Measurements from ENCODE around the gene CENPP. TPM values are rescaled to one million over a fixed set of nuclear protein-coding genes. Genes with fewer than 3 reads are reported as not detected.

Gene CENPP
- total RNA-seq, 1 experiment from 2014 or later, result 7.2 TPM

DNA sequence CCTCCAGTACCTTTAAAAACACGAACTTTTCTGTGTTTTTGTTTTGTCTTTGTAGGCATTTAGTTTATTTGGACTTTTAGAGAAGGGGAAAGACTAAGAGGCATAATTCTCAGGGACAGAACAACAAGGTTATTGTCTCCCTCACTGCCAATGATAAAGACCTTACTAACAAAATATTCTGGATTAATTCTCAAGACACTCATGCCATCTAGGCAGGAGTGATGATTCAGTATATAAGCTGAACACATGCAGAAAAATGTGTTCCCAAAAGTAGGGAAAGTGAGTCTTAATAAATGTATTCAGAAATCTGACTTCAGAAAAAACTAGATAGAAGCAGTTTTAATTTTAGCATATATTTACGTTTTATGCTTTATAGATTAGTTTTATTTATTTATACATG lies 173.9 kb downstream of the CENPP start:
- Mint-ChIP-seq H3K27me3 (ENCODE audit: unreplicated experiment) (no peaks in the 10 kb centered on the region), H3K4me3 (ENCODE audit: low read depth, unreplicated experiment) (no peak overlapping the region), H3K4me1 (ENCODE audit: low read depth, unreplicated experiment) (no peaks in the 10 kb centered on the region), H3K9me3 (ENCODE audit: low read depth, unreplicated experiment) (no peaks in the 10 kb centered on the region), H3K27ac (ENCODE audit: unreplicated experiment) (no peak overlapping the region), H3K36me3 (ENCODE audit: insufficient read depth, unreplicated experiment) (no peaks in the 10 kb centered on the region)
- TF ChIP-seq, protein P1, sequence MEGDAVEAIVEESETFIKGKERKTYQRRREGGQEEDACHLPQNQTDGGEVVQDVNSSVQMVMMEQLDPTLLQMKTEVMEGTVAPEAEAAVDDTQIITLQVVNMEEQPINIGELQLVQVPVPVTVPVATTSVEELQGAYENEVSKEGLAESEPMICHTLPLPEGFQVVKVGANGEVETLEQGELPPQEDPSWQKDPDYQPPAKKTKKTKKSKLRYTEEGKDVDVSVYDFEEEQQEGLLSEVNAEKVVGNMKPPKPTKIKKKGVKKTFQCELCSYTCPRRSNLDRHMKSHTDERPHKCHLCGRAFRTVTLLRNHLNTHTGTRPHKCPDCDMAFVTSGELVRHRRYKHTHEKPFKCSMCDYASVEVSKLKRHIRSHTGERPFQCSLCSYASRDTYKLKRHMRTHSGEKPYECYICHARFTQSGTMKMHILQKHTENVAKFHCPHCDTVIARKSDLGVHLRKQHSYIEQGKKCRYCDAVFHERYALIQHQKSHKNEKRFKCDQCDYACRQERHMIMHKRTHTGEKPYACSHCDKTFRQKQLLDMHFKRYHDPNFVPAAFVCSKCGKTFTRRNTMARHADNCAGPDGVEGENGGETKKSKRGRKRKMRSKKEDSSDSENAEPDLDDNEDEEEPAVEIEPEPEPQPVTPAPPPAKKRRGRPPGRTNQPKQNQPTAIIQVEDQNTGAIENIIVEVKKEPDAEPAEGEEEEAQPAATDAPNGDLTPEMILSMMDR (IDR thresholded peaks at IDR 0.05; ENCODE audit: unreplicated experiment), result no peak
- intact Hi-C loops (cut with micrococcal nuclease; ENCODE audit: unreplicated experiment), result no loop called here
- no TSS peak for BruUV-seq (replicated peaks)
- CTCF ChIA-PET, result no interaction called here
- no peak for DNase-seq

- TF ChIP-seq, protein P1 (IDR thresholded peaks at IDR 0.05; ENCODE audit: unreplicated experiment), result no peak
- no peaks in the 10 kb centered on the region for H3K4me1 Mint-ChIP-seq (ENCODE audit: low read depth, unreplicated experiment)
- CTCF ChIA-PET, result no interaction called here
- no peak overlapping the region for H3K27ac Mint-ChIP-seq (ENCODE audit: unreplicated experiment)
- H3K36me3 Mint-ChIP-seq (ENCODE audit: insufficient read depth, unreplicated experiment), result no peaks in the 10 kb centered on the region
- no TSS peak for BruUV-seq (replicated peaks)
- H3K9me3 Mint-ChIP-seq (ENCODE audit: low read depth, unreplicated experiment), result no peaks in the 10 kb centered on the region
- H3K27me3 Mint-ChIP-seq (ENCODE audit: unreplicated experiment), result no peaks in the 10 kb centered on the region
- no peak overlapping the region for H3K4me3 Mint-ChIP-seq (ENCODE audit: low read depth, unreplicated experiment)
- no peak for DNase-seq
- intact Hi-C loops (cut with micrococcal nuclease; ENCODE audit: unreplicated experiment), result no loop called here
These were observed 175.0 kb downstream of the CENPP start for GRCh38 chr9:92500725-92501124.

DNA sequence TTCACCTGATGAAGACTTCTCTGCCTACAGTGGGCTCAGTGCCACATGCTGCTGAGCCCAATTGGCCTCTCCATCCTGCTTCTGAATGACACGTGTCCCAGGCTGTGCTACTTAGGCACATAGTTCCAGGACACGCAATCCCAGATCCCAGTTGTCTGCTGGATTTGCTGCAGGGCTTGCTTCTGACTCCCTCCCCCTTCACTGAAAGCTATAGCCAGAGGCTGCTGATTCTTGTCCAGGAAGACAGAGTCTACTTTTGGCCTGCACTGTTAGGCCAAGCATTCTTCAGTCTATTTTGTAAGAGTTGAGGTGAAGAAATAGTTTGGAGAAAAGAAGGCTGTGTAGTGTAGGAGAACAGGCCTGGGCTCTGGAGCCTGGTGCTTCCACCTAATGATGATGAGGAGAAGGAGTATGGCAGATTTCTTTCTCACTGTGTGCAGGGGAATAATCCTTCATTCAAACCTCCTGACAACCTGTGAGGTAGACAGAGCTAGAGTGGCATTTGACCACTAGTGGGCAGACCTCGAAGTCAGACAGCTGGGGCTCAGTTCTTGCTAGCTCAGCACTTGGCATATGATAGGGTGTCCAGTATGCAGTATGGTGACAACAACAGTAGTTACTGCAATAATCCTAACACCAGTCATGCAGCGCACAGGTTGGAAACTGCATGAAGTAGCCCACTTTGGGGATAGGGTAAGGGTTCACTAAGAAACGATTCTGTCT lies 176.1 kb downstream of the CENPP start:
- H3K36me3 Mint-ChIP-seq (ENCODE audit: insufficient read depth, unreplicated experiment), result no peaks in the 10 kb centered on the region
- H3K27me3 Mint-ChIP-seq (ENCODE audit: unreplicated experiment), result no peaks in the 10 kb centered on the region
- H3K4me3 Mint-ChIP-seq (ENCODE audit: low read depth, unreplicated experiment), result no peak overlapping the region
- TF ChIP-seq, protein P1 (IDR thresholded peaks at IDR 0.05; ENCODE audit: unreplicated experiment), result peak; percentile 35
- H3K4me1 Mint-ChIP-seq (ENCODE audit: low read depth, unreplicated experiment), result peaks cover 11% of the 10 kb centered on the region
- H3K9me3 Mint-ChIP-seq (ENCODE audit: low read depth, unreplicated experiment), result no peaks in the 10 kb centered on the region
- intact Hi-C loops (cut with micrococcal nuclease; ENCODE audit: unreplicated experiment), result no loop called here
- CTCF ChIA-PET, result no interaction called here
- no TSS peak for BruUV-seq (replicated peaks)
- peak; percentile 41 for DNase-seq
- no peak overlapping the region for H3K27ac Mint-ChIP-seq (ENCODE audit: unreplicated experiment)

DNA sequence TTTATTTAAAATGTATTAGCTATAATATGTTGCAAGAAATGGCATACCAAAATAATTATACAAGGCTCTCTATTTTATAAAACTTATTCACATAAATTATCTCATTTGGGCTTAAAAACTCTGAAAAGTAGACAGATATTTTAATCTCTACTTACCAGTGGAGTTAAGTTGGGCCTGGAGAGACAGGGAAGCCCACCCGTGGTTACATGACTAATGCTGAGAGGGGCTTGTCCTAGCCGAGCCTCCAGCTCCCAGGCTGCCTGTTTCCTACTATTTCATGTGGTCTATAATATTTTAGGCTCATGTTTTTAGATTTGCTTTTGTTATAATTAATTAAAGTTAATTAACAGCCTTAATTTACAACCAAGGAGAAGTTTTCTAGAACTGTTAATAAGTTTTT lies 177.4 kb downstream of the CENPP start:
- Mint-ChIP-seq H3K27me3 (ENCODE audit: unreplicated experiment) (no peaks in the 10 kb centered on the region), H3K4me3 (ENCODE audit: low read depth, unreplicated experiment) (no peak overlapping the region), H3K36me3 (ENCODE audit: insufficient read depth, unreplicated experiment) (no peaks in the 10 kb centered on the region), H3K4me1 (ENCODE audit: low read depth, unreplicated experiment) (peaks cover 12% of the 10 kb centered on the region), H3K27ac (ENCODE audit: unreplicated experiment) (no peak overlapping the region), H3K9me3 (ENCODE audit: low read depth, unreplicated experiment) (no peaks in the 10 kb centered on the region)
- TF ChIP-seq, protein P1 (IDR thresholded peaks at IDR 0.05; ENCODE audit: unreplicated experiment), result no peak
- no peak for DNase-seq
- BruUV-seq (replicated peaks), result no TSS peak
- intact Hi-C loops (cut with micrococcal nuclease; ENCODE audit: unreplicated experiment), result no loop called here
- CTCF ChIA-PET, result no interaction called here
